ENCODE data around the gene FBXO39. TPM values are rescaled to one million over a fixed set of nuclear protein-coding genes. Genes with fewer than 3 reads are reported as not detected.
"Not testable (repeated sequence)": the region's sequence is repeated elsewhere in the genome, so short reads cannot be mapped to it uniquely, and the experiment has no call there.

Gene FBXO39
- total RNA-seq, 1 experiment from 2014 or later, result not detected

GRCh38 chr17:6780886-6781285, 4.9 kb downstream of the FBXO39 start:
- in situ Hi-C loops (cut with HindIII; ENCODE audit: low pct_unique_long_range_greater_than_20kb, low sequenced_read_pairs), result no loop called here

GRCh38 chr17:6782244-6782643, 6.2 kb downstream of the FBXO39 start:
- in situ Hi-C loops (cut with HindIII; ENCODE audit: low pct_unique_long_range_greater_than_20kb, low sequenced_read_pairs), result no loop called here
- no peak for DNase-seq (ENCODE audit: low read depth, low spot score)

More at GRCh38 chr17:6780886-6781285, 4.9 kb downstream of the FBXO39 start:
- DNase-seq (ENCODE audit: low read depth, low spot score), result no peak

GRCh38 chr17:6786618-6787017, 10.6 kb downstream of the FBXO39 start:
- no peak for DNase-seq (ENCODE audit: low read depth, low spot score)
- in situ Hi-C loops (cut with HindIII; ENCODE audit: low pct_unique_long_range_greater_than_20kb, low sequenced_read_pairs), result no loop called here

GRCh38 chr17:6787081-6787693, 11.2 kb downstream of the FBXO39 start:
- in situ Hi-C loops (cut with HindIII; ENCODE audit: low pct_unique_long_range_greater_than_20kb, low sequenced_read_pairs), result no loop called here
- DNase-seq (ENCODE audit: low read depth, low spot score), result no peak

- in situ Hi-C loops (cut with HindIII; ENCODE audit: low pct_unique_long_range_greater_than_20kb, low sequenced_read_pairs), result no loop called here
- no peak for DNase-seq (ENCODE audit: low read depth, low spot score)
These were observed 13.1 kb downstream of the FBXO39 start for GRCh38 chr17:6789146-6789545.

GRCh38 chr17:6793748-6794493, 17.9 kb downstream of the FBXO39 start:
- in situ Hi-C loops (cut with HindIII; ENCODE audit: low pct_unique_long_range_greater_than_20kb, low sequenced_read_pairs), result no loop called here

GRCh38 chr17:6796017-6796886, 20.2 kb downstream of the FBXO39 start:
- in situ Hi-C loops (cut with HindIII; ENCODE audit: low pct_unique_long_range_greater_than_20kb, low sequenced_read_pairs), result no loop called here
- no peak for DNase-seq (ENCODE audit: low read depth, low spot score)

More at GRCh38 chr17:6793748-6794493, 17.9 kb downstream of the FBXO39 start:
- no peak for DNase-seq (ENCODE audit: low read depth, low spot score)

GRCh38 chr17:6796887-6797490, 21.0 kb downstream of the FBXO39 start:
- in situ Hi-C loops (cut with HindIII; ENCODE audit: low pct_unique_long_range_greater_than_20kb, low sequenced_read_pairs), result no loop called here
- no peak for DNase-seq (ENCODE audit: low read depth, low spot score)

GRCh38 chr17:6797718-6798351, 21.8 kb downstream of the FBXO39 start:
- no peak for DNase-seq (ENCODE audit: low read depth, low spot score)
- in situ Hi-C loops (cut with HindIII; ENCODE audit: low pct_unique_long_range_greater_than_20kb, low sequenced_read_pairs), result no loop called here

GRCh38 chr17:6799738-6800137, 23.7 kb downstream of the FBXO39 start:
- no peak for DNase-seq (ENCODE audit: low read depth, low spot score)
- in situ Hi-C loops (cut with HindIII; ENCODE audit: low pct_unique_long_range_greater_than_20kb, low sequenced_read_pairs), result no loop called here

- no peak for DNase-seq (ENCODE audit: low read depth, low spot score)
- in situ Hi-C loops (cut with HindIII; ENCODE audit: low pct_unique_long_range_greater_than_20kb, low sequenced_read_pairs), result no loop called here
These were observed 24.5 kb downstream of the FBXO39 start for GRCh38 chr17:6800422-6801027.

GRCh38 chr17:6811510-6811909, 35.5 kb downstream of the FBXO39 start:
- in situ Hi-C loops (cut with HindIII; ENCODE audit: low pct_unique_long_range_greater_than_20kb, low sequenced_read_pairs), result no loop called here

GRCh38 chr17:6812295-6812694, 36.3 kb downstream of the FBXO39 start:
- in situ Hi-C loops (cut with HindIII; ENCODE audit: low pct_unique_long_range_greater_than_20kb, low sequenced_read_pairs), result no loop called here
- DNase-seq (ENCODE audit: low read depth, low spot score), result no peak

More at GRCh38 chr17:6811510-6811909, 35.5 kb downstream of the FBXO39 start:
- no peak for DNase-seq (ENCODE audit: low read depth, low spot score)

- in situ Hi-C loops (cut with HindIII; ENCODE audit: low pct_unique_long_range_greater_than_20kb, low sequenced_read_pairs), result no loop called here
These were observed 39.8 kb downstream of the FBXO39 start for GRCh38 chr17:6815775-6816174.

GRCh38 chr17:6816368-6816767, 40.4 kb downstream of the FBXO39 start:
- in situ Hi-C loops (cut with HindIII; ENCODE audit: low pct_unique_long_range_greater_than_20kb, low sequenced_read_pairs); DNase-seq (ENCODE audit: low read depth, low spot score): not testable (repeated sequence)

More at GRCh38 chr17:6815775-6816174, 39.8 kb downstream of the FBXO39 start:
- no peak for DNase-seq (ENCODE audit: low read depth, low spot score)

GRCh38 chr17:6818938-6819337, 42.9 kb downstream of the FBXO39 start:
- no peak for DNase-seq (ENCODE audit: low read depth, low spot score)
- in situ Hi-C loops (cut with HindIII; ENCODE audit: low pct_unique_long_range_greater_than_20kb, low sequenced_read_pairs), result no loop called here

- no peak for DNase-seq (ENCODE audit: low read depth, low spot score)
- in situ Hi-C loops (cut with HindIII; ENCODE audit: low pct_unique_long_range_greater_than_20kb, low sequenced_read_pairs), result no loop called here
These were observed 47.0 kb downstream of the FBXO39 start for GRCh38 chr17:6823011-6823442.

Data from SK-MEL-5 (cell line).